GM18499 (cell line): ENCODE data around the gene MST1.

Experiments
- ATAC-seq: cut with Tn5 transposase; IDR thresholded peaks from one replicate; pipeline ENCODE4 v1.9.1; 2021; ENCODE audit warnings: moderate number of reproducible peaks; ENCODE audit not compliant: insufficient read depth, unreplicated experiment

The MST1 gene

DNA sequence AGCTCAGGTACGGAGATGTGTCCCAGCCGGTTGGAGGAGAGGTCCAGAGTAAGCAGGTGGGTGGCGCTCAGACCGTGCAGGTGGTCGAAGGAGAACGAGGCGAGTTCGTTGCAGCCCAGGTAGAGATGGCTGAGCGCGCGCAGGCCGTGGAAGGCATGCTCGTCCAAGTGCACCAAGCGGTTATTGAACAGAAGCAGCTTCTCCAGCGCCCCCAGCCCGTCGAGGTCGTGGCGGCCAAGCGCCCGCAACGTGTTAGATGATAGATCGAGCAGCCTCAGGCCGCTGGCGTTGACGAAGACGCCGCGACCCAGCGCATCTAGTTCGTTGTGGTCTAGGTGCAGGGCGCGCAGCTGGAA, 29.6 kb upstream of the MST1 start:
- no peak for ATAC-seq

DNA sequence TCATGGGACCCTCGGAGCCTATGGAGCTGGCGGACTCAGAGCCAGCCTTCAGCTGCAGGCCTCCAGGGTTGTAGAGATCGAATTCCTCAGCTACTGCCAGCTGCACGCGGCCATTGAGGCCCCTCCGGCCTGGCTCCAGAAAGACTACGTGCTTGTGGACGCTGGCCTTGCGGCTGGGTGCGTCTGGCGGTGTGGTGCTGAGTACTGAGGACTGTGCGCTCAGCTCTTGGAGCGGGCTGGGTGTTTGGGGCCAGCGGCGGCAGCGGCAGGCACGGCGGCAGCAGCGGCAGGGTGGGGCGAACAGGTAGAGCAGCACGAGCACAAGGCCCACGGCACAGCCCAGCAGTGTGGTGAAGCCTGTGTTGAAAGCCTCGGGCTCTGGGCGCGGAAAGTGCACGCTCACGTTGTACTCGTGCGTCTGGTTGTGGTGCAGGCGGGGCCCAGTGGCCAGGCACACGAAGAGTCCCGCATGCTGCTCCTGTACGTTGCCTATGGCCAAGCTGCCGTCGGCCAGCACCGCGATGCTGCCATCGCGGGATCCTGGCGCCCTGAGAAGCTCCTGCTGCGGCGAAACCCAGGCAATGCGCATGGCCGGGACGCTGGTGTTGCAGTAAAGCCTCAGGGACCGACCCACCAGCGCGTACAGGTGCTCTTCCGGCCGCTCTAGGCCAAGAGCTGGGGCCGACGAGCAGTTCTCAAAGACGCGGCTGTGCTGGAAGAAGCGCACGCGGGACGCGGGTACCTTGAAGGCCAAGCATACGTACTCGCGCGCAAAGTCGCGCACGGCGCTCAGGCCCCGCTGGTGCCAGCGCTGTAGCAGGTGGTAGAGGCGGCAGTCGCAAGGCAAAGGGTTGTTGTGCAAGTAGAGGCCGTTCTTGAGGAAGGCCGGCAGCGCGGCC, 28.9 kb upstream of the MST1 start:
- no peak for ATAC-seq

DNA sequence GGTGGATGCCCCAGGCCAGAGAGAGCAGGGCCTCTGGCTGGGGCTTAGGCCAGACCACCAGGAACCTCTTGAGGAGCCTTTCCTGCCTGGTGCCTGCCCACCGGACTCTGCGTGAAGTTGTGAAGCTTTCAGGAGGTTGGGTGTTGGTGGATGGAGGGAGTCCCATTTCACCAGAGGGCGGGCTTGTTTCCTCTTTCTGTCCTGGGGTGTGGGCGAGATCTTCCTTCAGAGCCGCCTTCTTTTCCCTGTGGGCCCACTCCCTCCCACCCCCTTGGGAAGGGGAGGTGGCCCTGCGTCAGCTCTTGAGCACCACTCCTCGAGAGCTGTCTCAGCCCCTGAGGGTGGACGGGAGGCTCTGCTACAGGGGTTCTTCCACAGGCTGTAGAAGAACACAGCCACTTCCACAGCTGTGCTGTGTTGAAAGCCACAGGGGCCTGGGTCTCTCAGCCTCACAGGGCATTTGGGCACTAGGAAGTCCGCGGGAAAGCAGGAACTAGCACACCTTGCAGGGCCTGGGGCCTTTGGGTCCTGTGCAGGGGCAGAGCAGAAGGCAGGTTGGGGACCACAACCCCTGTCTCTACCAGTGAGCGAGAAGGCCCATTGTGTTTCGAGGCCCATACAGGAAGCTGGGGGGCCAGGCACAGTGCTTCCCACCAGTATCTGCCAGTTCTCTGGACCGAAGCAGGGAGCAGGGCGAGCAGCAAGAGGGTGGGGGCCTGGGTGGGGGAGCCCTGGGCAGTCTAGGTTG, 28.1 kb upstream of the MST1 start:
- no peak for ATAC-seq

DNA sequence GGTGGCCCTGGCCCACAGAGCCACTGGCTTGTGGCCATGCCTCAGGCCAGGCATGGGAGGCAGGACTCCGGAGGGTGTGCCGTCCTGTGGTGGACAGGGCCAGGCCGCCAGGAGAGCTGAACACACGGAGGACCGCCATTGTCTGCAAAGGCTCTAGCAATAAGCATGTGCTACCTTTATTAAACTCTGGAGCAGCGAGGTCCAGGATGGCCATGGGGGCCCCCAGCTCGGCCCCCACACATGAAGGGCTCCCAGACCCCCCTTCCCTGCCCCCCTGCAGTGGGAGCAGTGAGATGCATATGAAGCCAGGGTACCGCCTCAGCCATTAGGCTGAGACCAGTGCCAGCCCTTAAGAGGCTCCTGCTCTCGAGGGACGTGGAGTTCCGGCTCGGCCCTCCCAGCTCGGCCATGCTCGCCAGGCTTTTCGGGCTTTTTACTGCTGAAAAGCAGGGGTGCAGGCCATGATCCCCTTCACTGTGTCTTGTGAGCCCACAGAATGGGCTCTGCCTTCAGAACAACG, 27.5 kb upstream of the MST1 start:
- no peak for ATAC-seq

DNA sequence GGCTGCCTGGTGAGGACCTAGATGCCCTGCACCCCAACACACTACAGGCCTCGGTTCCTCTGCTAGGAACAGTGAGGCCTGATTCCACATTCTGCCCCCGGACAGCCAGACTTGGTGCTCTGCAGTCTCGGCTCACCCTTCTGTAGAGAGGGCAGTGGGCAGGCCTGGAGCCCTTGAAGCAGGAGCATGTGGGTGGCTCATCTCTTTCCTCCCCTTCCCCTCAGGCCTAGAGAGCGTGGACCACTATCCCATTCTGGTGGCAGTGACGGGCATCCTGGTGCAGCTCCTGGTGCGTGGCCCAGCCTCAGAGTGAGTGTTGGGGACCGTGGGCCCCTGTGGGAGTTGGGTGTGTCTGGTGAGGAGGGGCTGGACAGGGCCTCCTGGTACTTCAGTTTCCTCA, 26.9 kb upstream of the MST1 start:
- no peak for ATAC-seq

DNA sequence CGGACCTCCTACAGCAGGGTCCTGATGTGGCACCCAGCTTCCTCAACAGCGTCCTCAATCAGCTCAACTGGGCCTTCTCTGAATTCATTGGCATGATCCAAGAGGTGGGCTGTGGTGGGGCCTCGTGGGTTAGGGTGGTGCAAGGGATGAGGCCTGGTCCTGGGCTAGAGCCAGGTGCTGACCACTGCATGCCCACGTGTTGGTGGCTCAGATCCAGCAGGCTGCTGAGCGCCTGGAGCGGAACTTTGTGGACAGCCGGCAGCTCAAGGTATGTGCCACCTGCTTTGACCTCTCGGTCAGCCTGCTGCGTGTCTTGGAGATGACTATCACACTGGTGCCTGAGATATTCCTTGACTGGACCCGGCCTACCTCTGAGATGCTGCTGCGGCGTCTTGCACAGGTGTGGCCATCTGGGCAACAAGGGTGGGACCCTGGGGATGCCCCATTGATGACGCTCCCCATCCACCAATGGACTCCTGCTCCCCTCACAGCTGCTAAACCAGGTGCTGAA, 26.4 kb upstream of the MST1 start:
- no peak for ATAC-seq

DNA sequence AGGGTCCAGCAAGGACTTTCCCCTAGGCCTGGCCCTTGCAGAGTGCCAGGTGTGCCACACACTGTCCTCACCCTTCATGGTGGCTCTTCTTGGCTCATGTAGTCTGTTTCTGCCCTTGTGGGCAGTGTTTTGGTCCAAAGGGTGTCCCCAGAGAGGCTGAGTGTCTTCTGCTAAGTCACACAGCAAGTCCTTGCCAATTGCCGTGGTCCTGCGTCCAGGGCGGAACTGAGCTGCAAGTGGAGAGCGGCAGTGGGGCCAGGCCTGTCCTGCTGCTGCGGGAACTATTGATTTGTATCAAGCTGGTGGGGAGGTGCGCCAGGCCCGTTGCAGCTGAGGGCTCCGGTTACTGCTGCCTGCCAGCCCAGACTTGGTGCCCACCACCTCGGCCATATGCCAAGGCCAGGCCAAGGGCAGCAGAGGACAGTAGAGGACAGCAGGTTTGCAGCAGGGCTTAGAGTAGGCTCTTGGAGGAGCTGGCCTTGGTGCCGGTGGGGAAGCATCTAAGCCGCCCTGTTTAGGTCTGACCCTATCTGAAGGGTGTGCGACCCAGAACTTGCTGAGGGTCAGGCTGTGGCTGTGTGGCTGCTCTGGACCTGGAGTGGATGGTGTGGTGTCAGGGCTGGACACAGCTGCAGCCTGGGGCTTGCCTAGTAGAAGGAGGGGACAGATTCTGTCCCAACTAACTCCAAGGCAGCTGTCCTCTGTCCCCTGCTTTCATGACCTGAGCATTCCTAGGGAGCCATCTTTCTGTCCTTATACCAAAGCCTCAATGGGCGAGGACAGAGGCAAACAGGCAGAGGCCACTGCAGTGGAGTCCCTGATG, 25.7 kb upstream of the MST1 start:
- no peak for ATAC-seq

DNA sequence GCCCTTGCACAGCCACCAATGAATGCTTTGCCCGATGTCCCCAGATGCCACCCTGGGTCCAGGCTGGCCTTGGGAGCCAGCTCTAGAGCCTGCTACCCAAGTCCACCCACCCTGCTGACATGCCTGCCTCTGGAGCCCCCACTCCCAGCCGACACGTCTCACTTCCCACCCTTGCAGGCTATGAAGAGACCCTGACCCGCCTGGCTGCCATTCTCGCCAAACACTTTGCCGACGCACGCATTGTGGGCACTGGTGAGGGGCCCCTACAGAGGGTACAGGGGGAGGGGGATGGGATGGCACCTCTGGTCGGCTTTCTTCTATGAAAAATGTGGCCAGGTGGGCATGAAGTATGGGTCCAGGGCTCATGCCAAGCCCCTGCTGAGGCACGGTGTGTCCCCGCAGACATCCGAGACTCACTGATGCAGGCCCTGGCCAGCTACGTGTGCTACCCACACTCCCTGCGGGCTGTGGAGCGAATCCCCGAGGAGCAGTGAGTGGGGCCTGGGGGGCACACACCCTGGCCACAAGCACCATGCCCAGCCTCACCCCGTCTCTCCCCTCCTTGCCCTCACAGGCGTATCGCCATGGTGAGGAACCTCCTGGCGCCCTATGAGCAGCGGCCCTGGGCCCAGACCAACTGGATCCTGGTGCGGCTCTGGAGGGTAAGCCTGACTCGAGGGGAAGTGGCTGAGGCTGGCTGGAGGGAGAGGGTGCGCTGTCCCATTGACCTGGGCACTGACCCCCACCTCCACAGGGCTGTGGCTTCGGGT, 24.2 kb upstream of the MST1 start:
- ATAC-seq = no peak

DNA sequence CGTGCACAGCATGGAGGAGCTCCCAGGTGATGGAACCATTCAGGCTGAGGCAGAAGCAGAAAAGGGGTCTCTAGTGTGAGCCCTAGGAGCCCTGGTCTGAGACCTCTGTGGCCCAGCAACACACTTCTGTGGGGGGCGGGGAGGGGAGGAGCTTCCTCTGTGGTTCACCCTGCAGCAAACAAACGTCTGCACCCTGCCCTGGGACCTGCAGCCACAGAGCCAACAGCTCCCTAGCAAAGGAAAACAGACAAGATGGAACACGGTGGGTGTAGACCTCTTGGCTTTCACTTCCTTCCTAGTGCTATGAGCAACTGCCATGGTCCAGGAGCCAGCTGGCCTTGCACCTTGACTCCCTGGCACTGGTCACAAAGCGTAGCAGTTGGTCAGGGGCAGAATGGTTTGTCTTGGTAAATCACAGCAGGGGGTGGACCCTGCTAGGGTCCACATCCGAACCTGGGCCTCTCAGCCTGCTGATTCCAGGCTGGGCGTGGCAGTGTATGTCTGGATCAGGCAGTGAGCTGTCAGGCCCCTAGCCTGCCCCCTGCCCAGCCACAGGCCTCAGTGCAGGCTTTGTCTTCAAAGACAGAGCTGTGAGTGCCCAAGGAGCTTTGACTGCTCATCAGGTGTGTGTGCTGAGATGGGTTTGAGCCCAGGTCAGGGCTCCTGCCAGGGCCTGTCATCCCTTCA, 23.5 kb upstream of the MST1 start:
- ATAC-seq = no peak

DNA sequence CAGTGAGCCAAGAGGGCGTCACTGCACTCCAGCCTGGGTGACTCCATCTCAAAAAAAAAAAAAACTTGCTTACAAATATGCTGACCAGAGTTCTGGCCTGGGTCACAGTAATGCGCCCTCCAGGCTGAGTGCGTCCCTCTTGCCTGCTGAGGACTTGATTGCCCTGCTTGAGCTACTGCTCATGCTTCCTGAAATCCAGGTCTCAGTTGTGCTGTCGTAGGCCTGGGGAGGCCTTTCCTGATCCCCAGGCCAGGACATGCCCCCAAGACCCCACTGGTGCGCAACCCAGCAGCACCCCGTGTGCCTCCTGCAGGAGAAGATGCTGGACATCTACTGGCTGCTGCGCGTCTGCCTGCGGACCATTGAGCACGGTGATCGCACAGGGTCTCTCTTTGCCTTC, 22.9 kb upstream of the MST1 start:
- no peak for ATAC-seq

DNA sequence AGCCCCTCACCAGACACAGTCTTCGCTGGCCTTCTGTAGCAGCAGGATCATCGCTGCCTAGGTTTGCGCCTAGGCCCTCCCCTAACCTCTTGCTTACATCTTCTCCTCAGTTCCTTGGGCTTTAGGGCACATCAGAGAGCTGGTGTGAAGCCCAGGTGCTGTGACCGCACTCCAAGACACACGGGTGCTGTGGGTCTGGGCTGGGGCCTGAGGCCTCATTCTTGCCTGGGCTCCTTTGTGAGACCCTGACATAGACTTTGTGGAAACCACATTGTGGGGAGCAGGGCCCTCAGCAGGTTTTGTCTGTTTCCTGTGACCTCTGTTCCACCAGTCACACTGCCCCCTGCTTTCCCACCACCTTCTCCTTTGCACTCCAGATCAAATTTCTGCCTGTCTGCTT, 22.2 kb upstream of the MST1 start:
- no peak for ATAC-seq

DNA sequence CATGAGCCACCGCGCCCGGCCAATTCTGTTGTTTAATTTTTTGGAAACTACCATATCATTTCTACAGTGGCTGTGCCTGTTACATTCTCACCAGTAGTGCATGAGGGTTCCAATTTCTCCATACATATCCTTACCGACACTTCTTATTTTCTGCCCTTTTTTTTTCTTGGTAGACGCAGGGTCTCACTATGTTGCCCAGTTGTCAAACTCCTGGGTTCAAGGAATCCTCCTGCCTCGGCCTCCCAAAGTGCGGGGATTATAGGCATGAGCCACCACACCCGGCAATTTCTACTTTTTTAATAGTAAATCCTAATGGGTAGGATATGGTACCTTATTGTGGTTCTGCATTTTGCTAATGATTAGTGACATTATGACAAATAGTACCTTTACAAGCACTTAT, 20.6 kb upstream of the MST1 start:
- no peak for ATAC-seq

DNA sequence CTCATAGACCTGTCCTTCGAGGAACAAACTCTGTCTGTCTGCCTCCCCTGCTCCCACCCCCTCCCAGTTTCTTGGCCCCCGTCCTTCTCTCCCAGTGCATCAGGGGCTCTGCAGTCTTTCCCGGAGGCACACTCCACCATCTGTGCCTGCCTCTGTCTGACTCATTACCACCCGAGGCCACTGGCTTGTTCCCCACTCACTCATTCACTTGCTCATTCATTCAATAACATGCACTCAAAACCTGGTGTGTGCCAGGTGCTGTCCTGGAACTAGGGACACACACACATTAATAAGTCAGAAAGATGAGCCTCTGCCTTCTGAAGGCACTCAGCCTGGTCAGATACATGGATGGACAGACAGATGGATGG, 17.8 kb upstream of the MST1 start:
- no peak for ATAC-seq

DNA sequence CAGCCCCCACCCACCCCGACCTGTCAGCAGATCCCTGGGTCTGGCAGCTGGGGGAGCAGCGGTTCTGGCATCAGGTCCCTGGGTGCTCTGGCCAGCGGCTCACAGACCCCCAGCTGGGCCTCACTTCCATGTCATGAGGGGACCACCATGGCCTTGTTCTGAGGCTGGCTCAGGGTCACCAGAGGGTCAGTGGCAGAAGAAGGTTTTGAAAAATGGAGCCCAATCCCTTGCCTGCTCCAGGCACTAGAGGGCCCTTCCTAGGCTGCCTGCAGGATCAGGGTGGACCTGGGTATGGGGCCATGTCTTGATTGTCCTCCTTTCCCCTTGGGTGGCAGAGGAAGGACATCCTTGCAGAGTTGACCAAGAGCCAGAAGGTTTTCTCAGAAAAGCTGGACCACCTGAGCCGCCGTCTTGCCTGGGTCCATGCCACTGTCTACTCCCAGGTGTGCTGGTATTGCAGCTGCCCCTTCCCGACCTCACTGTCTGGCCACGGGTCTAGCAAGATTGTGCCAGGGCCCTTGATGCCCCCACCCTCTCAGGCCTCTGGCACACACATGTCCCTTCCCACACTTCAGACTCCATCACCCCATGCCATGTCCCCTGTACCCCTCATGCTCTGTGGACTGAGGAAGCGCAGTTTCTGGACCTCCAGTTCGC, 17.3 kb upstream of the MST1 start:
- no peak for ATAC-seq

DNA sequence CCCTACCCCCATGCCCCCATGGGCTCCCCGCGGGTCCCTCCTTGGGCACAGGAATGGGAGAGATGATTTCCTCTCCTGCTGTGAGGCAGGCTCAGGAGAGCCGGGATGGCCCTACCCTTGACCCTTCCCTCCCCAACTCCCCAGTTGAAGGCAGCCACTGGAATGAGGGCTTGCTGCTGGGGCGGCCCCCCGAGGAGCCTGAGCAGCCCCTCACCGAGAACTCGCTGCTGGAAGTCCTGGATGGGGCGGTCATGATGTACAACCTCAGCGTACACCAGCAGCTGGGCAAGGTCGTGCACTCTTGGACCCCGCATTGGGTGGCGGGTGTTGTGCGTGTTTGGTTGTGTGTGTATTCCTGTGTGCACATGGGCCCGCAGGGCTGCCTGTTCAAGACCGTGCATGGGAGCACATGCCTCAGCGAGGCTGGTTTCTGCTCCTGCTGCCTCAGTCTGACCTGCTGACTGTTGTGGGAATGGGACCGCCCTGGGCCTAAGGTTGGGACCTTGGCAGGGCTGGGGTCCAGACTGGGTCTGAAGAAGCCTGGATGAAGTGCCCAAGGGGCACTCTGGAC, 16.2 kb upstream of the MST1 start:
- no peak for ATAC-seq

DNA sequence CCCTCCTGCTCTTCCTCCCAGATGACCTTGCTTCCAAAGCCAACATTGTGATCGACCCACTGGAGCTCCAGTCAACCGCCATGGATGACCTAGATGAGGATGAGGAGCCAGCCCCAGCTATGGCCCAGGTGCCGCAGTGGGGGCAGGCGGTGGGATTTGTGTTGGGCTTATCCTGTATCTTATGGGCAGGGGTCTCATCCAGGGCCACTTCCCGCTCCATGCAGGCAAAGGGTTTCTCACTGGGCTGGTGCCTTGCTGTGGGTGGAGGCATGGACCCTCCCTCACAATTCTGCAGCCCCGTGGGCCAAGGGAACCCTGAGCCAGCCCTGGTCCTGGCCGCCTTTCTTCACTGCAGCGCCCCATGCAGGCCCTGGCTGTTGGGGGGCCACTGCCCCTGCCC, 15.4 kb upstream of the MST1 start:
- no peak for ATAC-seq

DNA sequence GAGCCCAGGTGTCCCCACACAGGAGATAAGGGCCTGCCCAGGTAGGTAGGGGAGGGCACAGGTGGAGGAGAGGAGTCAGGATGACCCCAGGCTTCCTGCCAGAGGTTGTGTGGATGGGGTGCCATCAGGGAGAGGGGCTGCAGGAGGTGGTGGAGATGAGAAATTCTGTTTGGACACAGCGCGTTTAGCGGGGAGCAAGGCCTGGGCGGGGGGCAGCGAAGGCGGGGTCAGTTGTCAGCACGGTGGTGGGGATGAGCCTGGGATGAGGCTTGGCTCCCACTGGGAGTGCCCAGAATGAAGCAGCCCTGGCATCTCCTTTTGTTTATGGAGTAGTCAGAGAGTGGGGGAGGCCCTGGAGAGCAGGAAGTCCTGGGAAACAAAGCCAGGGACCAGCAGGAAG, 14.7 kb upstream of the MST1 start:
- ATAC-seq = no peak

DNA sequence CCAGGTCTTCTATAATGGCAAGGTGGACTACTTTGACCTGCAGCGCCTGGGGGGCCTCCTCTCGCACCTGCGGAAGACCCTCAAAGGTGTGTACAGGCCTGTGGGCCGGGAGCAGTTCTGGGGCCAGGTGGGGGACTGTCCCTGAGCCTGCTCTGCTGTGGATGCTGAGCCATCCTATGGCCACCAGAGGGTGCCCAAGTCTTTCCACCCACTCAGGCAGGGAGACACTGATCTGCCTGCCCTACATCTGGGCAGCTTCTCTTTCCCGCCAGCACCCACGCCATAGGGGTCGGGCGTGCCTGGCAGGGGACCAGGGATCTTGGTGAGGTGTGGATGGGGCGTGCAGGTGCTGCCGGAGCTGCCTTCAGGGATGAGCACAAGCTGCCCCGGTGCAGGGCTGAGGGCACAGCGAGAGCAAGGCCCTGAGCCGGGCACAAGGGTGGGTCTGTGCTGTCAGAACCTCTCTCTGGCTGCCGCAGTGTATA, 14.2 kb upstream of the MST1 start:
- no peak for ATAC-seq
